K562 (cell line): Measurements from ENCODE around the gene ASCC3. TPM values are rescaled to one million over a fixed set of nuclear protein-coding genes. Genes with fewer than 3 reads are reported as not detected.

Experiments
- ATAC-seq: fragments of 200-7000 bp; cut with Tn5 transposase; 3 replicates; pipeline ENCODE4 v1.9.1; 2020; ENCODE audit warnings: moderate library complexity
- BruUV-seq: library from RNA; stranded (reverse); fragments of 400-500 nt; replicated peaks from 2 replicates; lab custom pipeline; 2021; lab: Mats Ljungman, UMichigan
- CTCF ChIA-PET: fragments of 300-600 bp; formaldehyde crosslinking; extraction: SDS; loops from one replicate; lab custom pipeline; 2021; ENCODE audit warnings: low intra/inter-chr PET ratio; lab: Yijun Ruan, JAX
- POLR2A ChIA-PET: fragments of 300-600, 350-650 bp; sonication (Branson Sonifier 250); formaldehyde crosslinking; extraction: SDS; loops from one replicate; lab custom pipeline; 2021; ENCODE audit warnings: antibody characterized with exemption, inconsistent platforms; lab: Yijun Ruan, JAX
- DNase-seq, 4 experiments: peaks; one replicate each; pipeline versions ENCODE4 v3.0.0 to v3.0.0-alpha.2; 2011 to 2018; ENCODE audit warnings: low spot score in 3 of 4, mixed read lengths in 3 of 4; ENCODE audit errors: extremely low read depth in 1 of 4
- FAIRE-seq: peaks from 2 replicates; lab custom pipeline; 2011; peaks lifted over from hg19 to GRCh38; lab: Jason Lieb, UNC
- H2AFZ ChIP-seq: 2 replicates; pipeline ENCODE4 v1.6.0; 2011; ENCODE audit warnings: low read depth, low read length, control low read depth, inconsistent platforms
- H3K27ac ChIP-seq: fragments of 200-600 bp; 3 replicates; pipeline ENCODE4 v1.8.0; 2011; ENCODE audit warnings: low read depth, mild to moderate bottlenecking, control low read depth, inconsistent platforms, low read length, moderate library complexity, mixed read lengths; ENCODE audit errors: extremely low read depth
- H3K27me3 ChIP-seq, 2 experiments: fragments of 300-600 bp in 1 of 2; 2 replicates in 1 of 2; 3 replicates in 1 of 2; pipeline versions ENCODE4 v1.6.0 to v1.8.0; 2011; ENCODE audit warnings: inconsistent platforms in 2 of 2, low read length in 2 of 2, mild to moderate bottlenecking in 1 of 2, mixed read lengths in 1 of 2, moderate library complexity in 1 of 2; ENCODE audit not compliant: control insufficient read depth in 2 of 2, insufficient read depth in 2 of 2
- H3K36me3 ChIP-seq: fragments of 300-600 bp; 3 replicates; pipeline ENCODE4 v1.8.0; 2011; ENCODE audit warnings: mild to moderate bottlenecking, low read length, inconsistent platforms; ENCODE audit not compliant: control insufficient read depth, insufficient read depth
- H3K4me1 ChIP-seq, 2 experiments: fragments of 200-600 bp in 1 of 2; replicated peaks in 1 of 2; 2 replicates in 1 of 2; 3 replicates in 1 of 2; pipeline versions ENCODE4 v1.5.1 to v1.8.0; 2011; ENCODE audit warnings: inconsistent platforms in 2 of 2, low read length in 2 of 2, mild to moderate bottlenecking in 1 of 2, mixed read lengths in 1 of 2, moderate library complexity in 1 of 2; ENCODE audit not compliant: control insufficient read depth in 2 of 2, insufficient read depth in 2 of 2
- H3K4me2 ChIP-seq: 2 replicates; pipeline ENCODE4 v1.6.1; 2011; ENCODE audit warnings: low read length, control low read depth, inconsistent platforms, mixed read lengths; ENCODE audit not compliant: insufficient read depth
- H3K4me3 ChIP-seq: fragments of 200-600 bp; sonication (generic), shearing (Covaris generic); 2 replicates; pipeline ENCODE4 v1.5.1; 2016; ENCODE audit warnings: control low read depth, inconsistent platforms
- H3K79me2 ChIP-seq: fragments of 200-600 bp; 3 replicates; pipeline ENCODE4 v1.8.0; 2011; ENCODE audit warnings: low read length, inconsistent platforms; ENCODE audit not compliant: control insufficient read depth, insufficient read depth
- H3K9ac ChIP-seq, 2 experiments: 2 replicates each; pipeline versions ENCODE4 v1.6.0 to v1.6.1; 2011; ENCODE audit warnings: low read depth in 2 of 2, low read length in 2 of 2, control low read depth in 1 of 2, inconsistent platforms in 1 of 2, mild to moderate bottlenecking in 1 of 2, mixed read lengths in 1 of 2; ENCODE audit not compliant: insufficient read depth in 1 of 2
- H3K9me1 ChIP-seq: one replicate; pipeline ENCODE4 v1.6.0; 2011; ENCODE audit warnings: inconsistent platforms, mild to moderate bottlenecking, low read length, moderate library complexity; ENCODE audit not compliant: control insufficient read depth, insufficient read depth
- H3K9me3 ChIP-seq: replicated peaks from 2 replicates; pipeline ENCODE4 v1.5.1; 2011; ENCODE audit warnings: low read depth, low read length, inconsistent platforms; ENCODE audit not compliant: control insufficient read depth, insufficient read depth
- H4K20me1 ChIP-seq: replicated peaks from 2 replicates; pipeline ENCODE4 v1.6.1; 2011; ENCODE audit warnings: low read length, inconsistent platforms, mixed read lengths; ENCODE audit not compliant: control insufficient read depth, insufficient read depth
- BRF2 ChIP-seq: IDR thresholded peaks from 3 replicates; pipeline ENCODE4 v1.6.1; 2011; ENCODE audit warnings: borderline replicate concordance, mild to moderate bottlenecking; ENCODE audit not compliant: insufficient read length, insufficient read depth
- CAMTA2 ChIP-seq: fragments of 250-450 bp; sonication (Bioruptor Pico); conservative IDR thresholded peaks from 2 replicates; pipeline ENCODE4 v1.5.1; 2022
- PRDM10 ChIP-seq: fragments of 450-650 bp; IDR thresholded peaks from 2 replicates; pipeline ENCODE4 v1.6.1; 2018; ENCODE audit not compliant: partially characterized antibody
- WGBS: fragments of 100-300 bp; shearing (Covaris generic); methylation state at CpG from one replicate; pipeline ENCODE4 v1.1.6; 2016; ENCODE audit warnings: low coverage, mixed read lengths; ENCODE audit not compliant: insufficient coverage; ENCODE audit errors: missing lambda C conversion rate; 5-methylcytosine and 5-hydroxymethylcytosine counted together
- in situ Hi-C: fragments of 300-500 bp; cut with MboI; formaldehyde crosslinking; loops from 4 replicates; pipeline ENCODE4 v1.15.0; 2018; ENCODE audit warnings: inconsistent platforms, mixed read lengths
- intact Hi-C: fragments of 100-400 bp; cut with micrococcal nuclease; formaldehyde crosslinking; loops from 2 replicates; pipeline ENCODE4 v1.14.2; 2022
- polyA plus RNA-seq, 8 experiments: library from polyadenylated mRNA; depleted of rRNA in 4 of 8; stranded (reverse) in 5 of 8; unstranded in 3 of 8; fragments of >200 nt; fragmentation: Nextera tagmentation in 2 of 8; fragmentation: Illumina TruSeq in 1 of 8; extraction: Ambion mirVana in 2 of 8; extraction: Trizol in 1 of 8; gene quantifications; 2 replicates each; pipeline versions ENCODE4 v1.2.1 to v1.2.3, GENCODE V29; 2011 to 2014; ENCODE audit warnings: inconsistent platforms in 1 of 8, missing spikeins in 1 of 8
- total RNA-seq, 7 experiments: library from RNA; depleted of rRNA in 6 of 7; stranded (reverse); fragments of >200 nt in 6 of 7; fragmentation: Illumina TruSeq in 2 of 7; extraction: Trizol in 2 of 7; gene quantifications; 2 replicates each; pipeline versions ENCODE4 v1.2.1 to v1.2.3, GENCODE V29; 2011 to 2021; ENCODE audit warnings: low replicate concordance in 1 of 7

The ASCC3 gene
- total and polyA plus RNA-seq, 9 of the 15 experiments (the other 6 are each of a cell fraction or from before 2014, with no cell fraction given): 16.1 to 56.1 (median 33.9) TPM

- no TSS peak for BruUV-seq
- Histone ChIP-seq H3K9me1 (no peaks in the 10 kb centered on the region), H3K79me2 (no peaks in the 10 kb centered on the region), H3K4me2 (no peak overlapping the region), H3K4me1 (peaks cover 5 to 7% of the 10 kb centered on the region in 2 experiments; a peak in 4 of 5 replicates), H3K4me3 (no peak overlapping the region), H2AFZ (peak overlapping the region; percentile 42; the same call in 1 of the 2 replicates), H4K20me1 (no peaks in the 10 kb centered on the region), H3K27me3 (no peaks in the 10 kb centered on the region)
- intact Hi-C loops: no loop called here
- DNase-seq (peak in 1 of 4 experiments; percentile 16), ATAC-seq (peak; percentile 61)
- POLR2A ChIA-PET: interaction anchor here (0.7 kb wide), 1 partner anchor 11 kb away, joined by 3 read pairs; the partner anchor contains the start of gene ASCC3
- 33% methylated on average over 3 of the region's 3 CpGs for WGBS
- TF ChIP-seq BRF2 (no peak), CAMTA2 (CRISPR knock-in tag) (no peak), PRDM10 (peak; percentile 55)
- TF ChIP-seq, all 486 proteins: peak for 1
- H3K27ac ChIP-seq: no peak overlapping the region
- H3K9ac ChIP-seq: no peak overlapping the region
- no peaks in the 10 kb centered on the region for H3K9me3 ChIP-seq
- no peak for FAIRE-seq
- in situ Hi-C loops: no loop called here
- CTCF ChIA-PET: no interaction called here
- no peaks in the 10 kb centered on the region for H3K36me3 ChIP-seq
Measured at GRCh38 chr6:100892116-100892515, 11.0 kb upstream of the ASCC3 start.
